Measurements from ENCODE around the gene CLINT1.

- TF ChIP-seq CTCF (IDR thresholded peaks at IDR 0.05) (no peak), POLR2A (IDR thresholded peaks at IDR 0.05) (no peak)
These were observed 256 bp upstream of the CLINT1 start for GRCh38 chr5:157859227-157859575.
